Esophagus squamous epithelium (tissue), 4 donors: ENCODE measurements around the gene GCSH.

Source experiments
- CTCF ChIP-seq, 6 experiments: fragments of 450-650 bp in 4 of 6; fragments of 200-600 bp in 2 of 6; sonication (generic) in 2 of 6; IDR thresholded peaks; one replicate each; pipeline ENCODE4 v1.5.1; 2016 to 2019; ENCODE audit warnings: antibody characterized with exemption in 6 of 6, mild to moderate bottlenecking in 4 of 6, moderate library complexity in 4 of 6
- POLR2A ChIP-seq, 4 donors: fragments of 450-650 bp; IDR thresholded peaks; one replicate each; pipeline ENCODE4 v1.6.1; 2017; ENCODE audit warnings: antibody characterized with exemption in 4 of 4, mild to moderate bottlenecking in 4 of 4, moderate library complexity in 3 of 4

- TF ChIP-seq CTCF (IDR thresholded peaks at IDR 0.05) (no peak), POLR2A (IDR thresholded peaks at IDR 0.05) (no peak)
These were observed 56.1 kb downstream of the GCSH start for GRCh38 chr16:81040131-81040530.
